GM12874 (cell line): ENCODE results near the gene NGDN.

Experiments
- CTCF ChIP-seq: IDR thresholded peaks from 2 replicates; pipeline ENCODE4 v1.5.1; 2011; ENCODE audit warnings: low read depth, mild to moderate bottlenecking, control low read depth, low read length, moderate library complexity; ENCODE audit not compliant: insufficient read depth

The NGDN gene

GRCh38 chr14:23513005-23513817 is 43.7 kb downstream of the NGDN start:
- no peak for TF ChIP-seq CTCF

GRCh38 chr14:23513818-23514643 is 44.5 kb downstream of the NGDN start:
- TF ChIP-seq CTCF, result no peak

GRCh38 chr14:23514644-23514957 is 45.1 kb downstream of the NGDN start:
- no peak for TF ChIP-seq CTCF

- no peak for TF ChIP-seq CTCF
Measured at GRCh38 chr14:23517650-23518326, 48.3 kb downstream of the NGDN start.

GRCh38 chr14:23518709-23519108 is 49.2 kb downstream of the NGDN start:
- no peak for TF ChIP-seq CTCF

- no peak for TF ChIP-seq CTCF
Measured at GRCh38 chr14:23520899-23521533, 51.5 kb downstream of the NGDN start.
